DMS114 treated with DMSO at 0.1 percent for 48 hours (cell line): ENCODE data around the gene PLCD3.

Experiments
- DNase-seq: peaks from one replicate; lab custom pipeline; 2025; ENCODE audit not compliant: unreplicated experiment; lab: John Stamatoyannopoulos, UW

Gene PLCD3, protein sequence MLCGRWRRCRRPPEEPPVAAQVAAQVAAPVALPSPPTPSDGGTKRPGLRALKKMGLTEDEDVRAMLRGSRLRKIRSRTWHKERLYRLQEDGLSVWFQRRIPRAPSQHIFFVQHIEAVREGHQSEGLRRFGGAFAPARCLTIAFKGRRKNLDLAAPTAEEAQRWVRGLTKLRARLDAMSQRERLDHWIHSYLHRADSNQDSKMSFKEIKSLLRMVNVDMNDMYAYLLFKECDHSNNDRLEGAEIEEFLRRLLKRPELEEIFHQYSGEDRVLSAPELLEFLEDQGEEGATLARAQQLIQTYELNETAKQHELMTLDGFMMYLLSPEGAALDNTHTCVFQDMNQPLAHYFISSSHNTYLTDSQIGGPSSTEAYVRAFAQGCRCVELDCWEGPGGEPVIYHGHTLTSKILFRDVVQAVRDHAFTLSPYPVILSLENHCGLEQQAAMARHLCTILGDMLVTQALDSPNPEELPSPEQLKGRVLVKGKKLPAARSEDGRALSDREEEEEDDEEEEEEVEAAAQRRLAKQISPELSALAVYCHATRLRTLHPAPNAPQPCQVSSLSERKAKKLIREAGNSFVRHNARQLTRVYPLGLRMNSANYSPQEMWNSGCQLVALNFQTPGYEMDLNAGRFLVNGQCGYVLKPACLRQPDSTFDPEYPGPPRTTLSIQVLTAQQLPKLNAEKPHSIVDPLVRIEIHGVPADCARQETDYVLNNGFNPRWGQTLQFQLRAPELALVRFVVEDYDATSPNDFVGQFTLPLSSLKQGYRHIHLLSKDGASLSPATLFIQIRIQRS

GRCh38 chr17:45132320-45132571, at the start of gene PLCD3:
Gene PLCD3, minus strand, starts transcription at chr17:45132515. Its CDS starts 105 bp downstream, at chr17:45132410.
- no peak for DNase-seq

GRCh38 chr17:45177563-45177962, 45.2 kb upstream of the PLCD3 start:
- no peak for DNase-seq

DNA sequence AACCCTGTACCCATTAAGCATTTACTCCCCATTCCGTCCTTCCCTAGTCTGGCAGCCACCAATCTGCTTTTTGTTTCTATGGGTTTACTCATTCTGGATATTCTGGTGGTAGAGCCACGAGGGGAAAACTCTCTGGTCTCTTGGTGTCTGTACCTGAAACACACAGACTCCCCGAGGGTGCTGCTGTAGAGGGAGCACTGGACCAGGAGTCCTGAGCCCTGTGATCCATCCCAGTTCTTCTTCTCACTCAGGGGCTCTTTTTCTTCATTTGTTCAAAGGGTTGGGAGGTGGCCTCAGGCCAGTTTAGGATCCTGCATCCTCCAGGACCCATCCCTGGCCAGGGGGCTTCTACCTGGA, 43.4 kb upstream of the PLCD3 start:
- DNase-seq = no peak

DNA sequence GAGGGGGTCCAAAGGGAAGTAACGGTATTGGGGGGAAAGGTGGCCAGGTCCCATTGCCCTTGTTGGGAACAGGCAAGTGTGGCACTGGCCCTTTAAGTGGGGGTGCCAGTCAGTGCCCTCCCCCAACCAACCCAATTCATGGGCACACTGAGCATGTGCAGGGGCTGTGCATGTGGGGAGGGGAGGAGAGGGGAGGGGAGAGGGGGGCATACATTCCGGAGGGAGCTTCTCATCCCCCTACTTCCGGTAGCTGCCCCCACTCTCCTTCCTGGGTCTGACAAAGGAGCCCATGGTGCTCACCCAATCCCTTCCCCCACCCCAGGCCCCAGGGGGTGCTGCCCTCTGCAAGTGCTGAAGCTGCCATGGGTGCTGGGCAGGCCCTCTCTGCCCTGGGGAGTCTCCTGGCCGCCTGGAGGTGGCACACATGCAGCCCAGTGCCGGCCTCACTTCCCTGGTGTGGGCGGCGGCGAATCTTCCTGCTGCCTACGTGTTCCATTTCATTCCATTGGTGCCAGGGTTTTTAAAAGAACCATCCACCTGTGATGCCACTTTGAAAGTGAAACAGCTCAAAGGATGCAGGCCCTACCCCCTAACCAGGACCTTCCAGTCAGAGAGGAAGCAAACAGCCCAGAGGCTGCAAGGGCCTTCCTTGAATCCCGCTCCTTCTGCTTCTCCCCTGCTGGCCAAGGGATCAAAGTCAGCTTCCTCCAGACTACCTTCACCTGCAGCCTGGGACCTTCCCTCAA, 40.4 kb upstream of the PLCD3 start:
- no peak for DNase-seq

DNA sequence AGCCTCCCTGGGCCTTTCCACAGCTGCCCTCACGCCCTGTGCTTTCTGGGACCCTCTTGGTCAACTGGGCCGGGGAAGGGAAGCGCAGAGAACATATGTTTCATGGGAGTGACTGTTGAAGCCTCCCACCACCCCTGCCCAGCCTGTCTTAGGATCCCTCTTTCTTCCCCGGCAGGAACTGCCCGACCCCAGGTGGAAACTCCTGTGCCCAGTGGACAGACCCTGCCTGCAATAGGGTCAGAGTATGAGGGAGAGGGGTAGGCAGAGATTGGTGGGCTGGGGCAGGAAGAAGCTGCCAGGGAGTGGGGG, 39.9 kb upstream of the PLCD3 start:
- DNase-seq = no peak

DNA sequence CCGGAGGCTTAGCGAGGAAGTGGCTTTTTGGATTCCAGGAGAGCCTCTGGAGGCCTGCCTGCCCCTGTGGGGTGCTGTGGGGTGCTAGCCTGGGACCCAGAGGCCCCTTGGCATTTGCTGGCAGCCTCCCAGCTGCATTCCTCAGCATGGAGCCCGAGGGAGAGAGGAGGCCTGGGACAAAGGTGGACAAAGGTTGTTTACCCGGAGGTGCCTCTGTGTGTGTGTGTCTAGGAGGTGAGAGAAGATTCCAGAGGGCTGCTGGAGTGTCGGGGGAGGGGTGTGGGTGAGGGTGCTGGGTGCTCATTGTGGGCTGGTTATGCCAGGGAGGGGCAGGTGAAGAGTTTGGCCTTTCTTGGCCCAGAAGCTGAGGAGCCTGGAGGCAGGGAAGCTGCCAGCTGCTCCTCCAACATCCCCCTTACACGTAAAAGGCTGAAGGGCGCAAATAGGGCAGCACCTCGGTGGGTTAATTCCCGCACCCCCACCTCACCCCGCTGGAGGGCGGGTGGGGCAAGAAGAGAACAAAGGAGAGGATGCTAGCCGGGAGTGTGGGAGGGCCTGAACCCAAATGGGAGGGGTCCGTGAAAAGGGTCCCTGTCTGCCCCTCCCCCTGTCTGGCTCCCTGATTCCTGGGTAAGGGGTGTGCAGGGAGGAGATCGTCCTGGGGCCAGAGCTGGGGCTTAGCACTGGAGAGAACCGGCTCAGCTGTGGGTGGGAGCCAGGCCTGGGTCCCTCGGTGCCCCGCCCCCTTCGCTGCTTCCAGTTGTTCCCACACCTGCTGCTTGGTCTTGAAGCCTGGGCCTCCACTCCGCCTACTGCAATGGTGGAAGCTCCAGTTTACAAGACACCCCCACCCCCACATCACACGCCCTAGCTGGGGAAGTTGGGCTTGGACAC, 39.3 kb upstream of the PLCD3 start:
- no peak for DNase-seq

DNA sequence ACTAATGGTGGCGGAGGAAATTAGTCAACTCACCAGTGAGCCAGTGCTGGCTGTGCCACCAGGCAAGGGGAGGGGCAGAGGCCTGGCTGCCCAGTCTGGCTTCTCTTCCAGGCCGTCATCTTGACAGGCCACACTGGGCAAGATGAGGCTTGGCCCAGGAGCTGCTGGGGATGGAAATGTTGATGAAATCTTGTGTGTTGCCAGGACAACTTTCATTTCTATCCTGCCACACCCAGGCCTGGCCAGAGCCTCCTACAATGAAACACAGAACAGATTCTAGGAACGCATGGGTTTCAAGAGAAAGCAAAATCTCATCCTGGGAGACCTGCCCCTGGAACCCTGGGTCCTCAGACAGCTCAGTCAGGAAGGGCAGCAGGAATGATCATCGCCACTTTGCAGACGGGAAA, 38.6 kb upstream of the PLCD3 start:
- no peak for DNase-seq

DNA sequence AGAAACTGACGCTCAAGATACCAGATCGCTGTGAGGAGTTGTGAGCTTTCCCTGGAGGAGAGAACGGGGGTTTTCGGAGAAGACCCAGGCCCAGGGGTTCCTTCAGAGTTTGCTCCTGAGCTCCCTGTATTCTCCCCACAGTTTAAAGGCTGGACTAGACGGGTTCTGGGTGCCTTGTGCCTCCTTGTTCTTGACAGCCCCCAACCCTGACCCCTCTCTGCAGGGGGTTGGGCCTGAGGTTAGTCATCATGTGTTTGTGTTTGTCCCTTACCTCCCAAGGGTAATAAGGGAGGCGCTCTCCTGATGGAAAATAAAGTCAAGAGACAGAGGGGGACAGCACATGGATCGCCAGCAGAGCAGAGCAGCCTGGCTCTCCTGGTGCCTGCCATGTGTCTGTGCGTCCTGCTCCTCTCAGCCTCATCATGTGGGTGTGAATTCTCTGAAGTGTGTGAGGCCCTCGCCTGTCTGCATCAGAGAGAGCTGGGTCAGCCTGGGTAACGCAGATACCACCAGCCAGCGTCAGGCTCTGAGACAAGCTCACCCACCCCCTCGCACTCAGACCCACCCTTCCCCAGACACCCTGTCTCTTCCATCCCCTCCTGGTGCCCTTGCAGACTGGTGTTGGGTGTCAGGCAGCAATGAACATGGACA, 38.1 kb upstream of the PLCD3 start:
- DNase-seq = no peak

GRCh38 chr17:45168991-45169752, 36.9 kb upstream of the PLCD3 start:
- DNase-seq = no peak

GRCh38 chr17:45164734-45165269, 32.5 kb upstream of the PLCD3 start:
- no peak for DNase-seq

DNA sequence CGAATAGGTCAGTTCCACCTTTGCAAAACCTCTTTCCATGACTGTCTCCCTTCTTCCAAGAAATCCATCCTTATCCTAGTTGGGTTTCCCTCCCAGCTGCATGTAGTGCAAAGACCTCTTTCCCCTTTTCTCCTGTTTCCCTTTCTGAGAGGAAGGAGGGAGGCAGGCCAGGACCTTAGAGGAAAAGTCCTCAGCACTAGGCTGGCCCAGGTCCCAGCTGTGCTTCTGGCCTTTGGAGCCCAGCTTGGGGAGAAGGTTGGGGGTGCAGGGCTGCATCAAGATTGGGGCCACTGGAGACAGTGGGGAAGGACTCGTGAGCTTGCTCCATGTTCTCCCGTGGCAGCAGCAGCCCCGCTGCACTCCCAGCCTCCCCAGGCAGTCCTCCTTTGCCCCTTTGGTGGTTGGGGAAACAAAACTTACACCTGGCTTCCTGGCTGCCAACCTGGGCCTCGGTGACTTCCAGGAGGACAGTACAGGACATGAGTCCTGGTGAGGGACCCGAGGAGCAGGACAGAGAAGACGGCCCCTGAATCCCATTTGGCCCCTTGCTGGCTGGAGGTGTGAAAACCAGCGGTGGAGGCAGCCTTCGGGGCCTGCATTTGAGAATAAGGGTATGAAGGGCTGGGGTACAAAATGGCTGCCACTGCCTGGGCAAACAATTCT, 29.8 kb upstream of the PLCD3 start:
- no peak for DNase-seq

GRCh38 chr17:45161288-45162024, 29.1 kb upstream of the PLCD3 start, which contains the start of gene HEXIM2:
Gene HEXIM2, plus strand, starts transcription at chr17:45161875. Its CDS starts 919 bp downstream, at chr17:45162794.
- peak; percentile 99 for DNase-seq

- DNase-seq = no peak
Observed at GRCh38 chr17:45160447-45161287, 28.4 kb upstream of the PLCD3 start.

DNA sequence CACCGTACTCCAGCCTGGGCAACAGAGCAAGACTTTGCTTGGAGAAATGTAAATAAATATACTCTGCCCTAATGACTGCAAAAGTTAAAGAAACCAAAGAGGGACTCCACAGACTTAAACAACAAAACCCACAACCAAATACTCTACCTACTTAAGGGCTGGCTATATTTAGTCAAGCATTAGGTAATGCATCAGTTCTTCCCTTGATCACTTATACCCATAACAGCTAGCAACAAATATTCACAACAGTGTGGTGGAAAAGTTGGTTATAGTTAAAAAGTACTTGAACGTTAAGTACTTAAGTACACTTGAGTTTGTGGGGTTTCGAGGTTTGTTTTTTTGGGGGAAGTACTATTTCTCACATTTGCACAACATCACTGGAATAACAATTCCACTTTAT, 23.9 kb upstream of the PLCD3 start:
- no peak for DNase-seq

DNA sequence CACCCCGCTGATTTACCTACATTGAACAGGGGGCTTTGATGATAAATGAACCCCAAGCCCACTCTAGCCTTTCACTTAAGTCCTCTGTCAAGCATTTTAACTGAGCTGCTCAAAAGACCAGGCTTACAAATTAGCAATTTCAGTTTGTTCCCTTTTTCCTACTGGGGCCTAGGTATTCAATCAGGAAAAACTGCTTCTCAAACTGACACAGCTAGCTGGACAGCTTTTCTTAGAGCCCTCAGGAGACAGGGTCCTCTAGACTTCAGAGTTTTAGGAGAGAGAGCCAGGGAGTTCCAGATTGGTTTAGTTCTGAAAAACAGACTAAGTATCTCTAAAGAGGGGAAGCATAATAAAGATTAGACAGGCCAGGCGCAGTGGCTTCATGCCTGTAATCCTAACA, 23.2 kb upstream of the PLCD3 start:
- no peak for DNase-seq

DNA sequence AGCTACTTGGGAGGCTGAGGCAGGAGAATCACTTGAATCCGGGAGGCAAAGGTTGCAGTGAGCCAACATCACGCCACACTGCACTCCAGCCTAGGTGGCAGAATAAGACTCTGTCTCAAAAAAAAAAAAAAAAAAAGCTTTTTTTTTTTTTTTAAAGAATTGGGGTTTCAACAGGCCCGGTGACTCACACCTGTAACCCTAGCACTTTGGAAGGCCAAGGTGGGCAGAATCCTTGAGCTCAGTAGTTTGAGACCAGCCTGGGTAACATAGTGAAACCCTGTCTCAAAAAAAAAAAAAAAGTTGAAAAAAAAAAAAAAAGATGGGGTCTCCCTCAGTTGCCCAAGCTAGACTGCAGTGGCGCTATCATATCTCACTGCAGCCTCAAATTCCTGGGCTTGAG, 22.7 kb upstream of the PLCD3 start:
- DNase-seq = no peak
